ENCODE results near the gene EFCAB11.
"Not testable (repeated sequence)": the region's sequence is repeated elsewhere in the genome, so short reads cannot be mapped to it uniquely, and the experiment has no call there.

Gene EFCAB11

DNA sequence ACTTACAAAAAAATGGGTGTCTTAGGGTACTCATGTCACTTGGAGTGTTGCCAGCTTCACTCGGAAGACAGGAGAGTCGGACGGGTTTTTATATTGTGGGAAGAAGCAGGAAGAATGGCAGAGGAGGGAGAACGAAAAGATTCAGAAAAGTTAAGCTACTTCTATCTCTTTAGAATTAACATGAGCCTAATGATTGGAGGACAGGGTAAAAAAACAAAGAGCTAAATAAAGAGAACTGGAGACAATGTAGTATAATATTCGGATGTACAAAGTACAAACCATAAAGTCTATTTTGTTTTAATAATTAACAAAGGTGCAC, 43.9 kb downstream of the EFCAB11 start:
- DNase-seq = no peak

DNA sequence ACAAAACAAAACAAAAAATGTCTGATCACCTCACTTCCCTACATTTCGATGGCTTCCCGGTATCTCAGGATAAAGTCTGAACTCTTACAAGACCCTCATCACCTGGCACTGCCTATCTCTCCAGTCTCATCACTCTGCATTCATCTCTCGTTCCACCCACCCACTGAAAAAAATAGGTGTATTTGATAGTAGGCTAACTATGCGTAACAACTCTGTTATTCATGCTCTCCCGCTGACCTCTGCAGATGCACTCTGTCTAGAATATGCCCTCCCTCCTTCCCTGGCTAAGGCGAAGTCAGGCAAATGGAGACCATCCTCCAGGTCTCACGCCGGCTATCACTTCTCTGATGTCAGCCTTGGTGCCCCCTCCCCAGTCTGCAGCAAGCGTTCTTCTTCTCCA, 44.9 kb downstream of the EFCAB11 start:
- DNase-seq = no peak

DNA sequence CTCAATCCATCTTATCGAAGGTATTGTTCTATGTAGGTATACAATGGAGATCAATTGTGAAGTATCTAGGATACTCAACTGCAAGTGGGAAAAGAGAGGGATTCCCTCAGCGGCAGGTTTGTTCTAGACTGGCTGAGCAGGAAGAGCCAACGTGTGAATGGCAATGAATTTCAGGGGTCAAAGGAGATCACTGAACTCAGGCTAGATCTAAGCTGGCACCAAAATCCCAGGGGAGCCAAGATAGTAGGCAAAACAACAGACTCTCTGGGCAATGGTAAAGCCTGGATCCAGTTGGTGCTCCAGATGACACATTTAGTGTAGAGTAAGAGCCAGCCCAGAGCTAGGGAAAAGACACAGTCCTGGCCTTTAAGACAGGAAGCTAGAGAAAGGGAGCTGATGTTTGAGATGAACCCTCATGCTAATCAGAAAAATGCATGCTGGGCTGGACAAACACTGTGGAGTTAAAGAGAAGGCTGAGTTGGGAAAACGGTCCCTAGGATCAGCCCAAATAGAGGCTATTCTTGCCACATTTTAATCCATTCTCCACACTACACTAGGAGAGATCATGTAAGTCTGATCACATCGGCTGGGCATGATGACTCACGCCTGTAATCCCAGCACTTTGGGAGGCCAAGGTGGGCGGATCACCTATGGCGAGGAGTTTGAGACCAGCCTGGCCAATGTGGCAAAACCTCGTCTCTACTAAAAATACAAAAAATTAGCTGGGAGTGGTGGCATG, 45.6 kb downstream of the EFCAB11 start:
- no peak for DNase-seq

GRCh38 chr14:89907655-89908054, 46.9 kb downstream of the EFCAB11 start:
- DNase-seq = no peak

- no peak for DNase-seq
These were observed 48.5 kb downstream of the EFCAB11 start for GRCh38 chr14:89906000-89906399.

GRCh38 chr14:89903340-89903952, 51.1 kb downstream of the EFCAB11 start:
- DNase-seq = peak; percentile 24

- no peak for DNase-seq
These were observed 51.6 kb downstream of the EFCAB11 start for GRCh38 chr14:89902881-89903280.

DNA sequence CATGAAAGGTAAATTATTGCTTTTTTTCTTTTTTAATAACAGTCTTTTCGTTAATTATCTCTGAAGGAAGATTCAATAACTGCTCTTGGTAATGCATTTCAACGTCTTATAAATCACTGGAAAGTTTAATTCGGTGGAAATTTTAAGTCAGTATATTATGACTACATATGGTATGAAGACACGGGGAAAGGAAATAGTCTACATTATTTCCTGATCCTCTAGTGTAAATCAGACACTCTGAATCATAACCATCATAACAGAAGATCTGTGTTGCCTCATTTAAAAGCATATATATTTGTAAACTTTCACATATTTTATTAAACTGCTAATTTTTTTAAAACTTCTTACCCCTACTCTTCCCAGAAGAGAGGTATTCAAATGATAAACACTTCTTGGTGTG, 53.7 kb downstream of the EFCAB11 start:
- DNase-seq = no peak

- peak; percentile 55 for DNase-seq
These were observed 54.4 kb downstream of the EFCAB11 start for GRCh38 chr14:89899917-89900663.

- DNase-seq = no peak
These were observed 55.2 kb downstream of the EFCAB11 start for GRCh38 chr14:89899291-89899690.

DNA sequence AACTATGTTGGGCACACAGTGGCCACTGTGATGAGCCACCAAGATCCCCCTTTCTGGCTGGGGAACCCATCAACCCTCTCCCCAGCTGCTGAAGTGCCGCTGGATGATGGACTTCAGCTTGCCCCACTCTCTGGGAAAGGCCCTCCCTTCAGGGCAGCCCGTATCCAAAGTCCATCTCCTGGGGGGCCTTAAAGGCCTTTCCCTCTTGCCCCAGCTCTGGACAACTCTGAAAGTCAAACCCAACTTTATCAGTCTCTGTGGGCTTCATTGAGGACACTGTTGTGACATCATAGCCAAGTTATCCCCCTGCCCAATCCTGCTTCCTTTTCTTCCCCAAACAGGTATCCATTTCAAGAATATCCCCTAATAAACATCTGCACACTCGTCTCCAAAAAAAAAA, 61.1 kb downstream of the EFCAB11 start:
- not testable (repeated sequence) for DNase-seq

- DNase-seq = peak; percentile 33
These were observed 61.6 kb downstream of the EFCAB11 start for GRCh38 chr14:89892953-89893352.

DNA sequence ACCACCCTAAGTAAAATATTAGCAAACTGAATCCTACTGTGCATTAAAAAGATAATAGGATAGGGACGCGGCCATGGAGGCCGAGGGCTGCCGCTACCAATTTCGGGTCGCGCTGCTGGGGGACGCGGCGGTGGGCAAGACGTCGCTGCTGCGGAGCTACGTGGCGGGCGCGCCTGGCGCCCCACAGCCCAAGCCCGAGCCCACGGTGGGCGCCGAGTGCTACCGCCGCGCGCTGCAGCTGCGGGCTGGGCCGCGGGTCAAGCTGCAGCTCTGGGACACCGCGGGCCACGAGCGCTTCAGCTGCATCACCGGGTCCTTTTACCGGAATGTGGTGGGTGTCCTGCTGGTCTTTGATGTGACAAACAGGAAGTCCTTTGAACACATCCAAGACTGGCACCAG, 62.8 kb downstream of the EFCAB11 start:
- DNase-seq = not testable (repeated sequence)

- DNase-seq = no peak
These were observed 63.5 kb downstream of the EFCAB11 start for GRCh38 chr14:89891055-89891454.

DNA sequence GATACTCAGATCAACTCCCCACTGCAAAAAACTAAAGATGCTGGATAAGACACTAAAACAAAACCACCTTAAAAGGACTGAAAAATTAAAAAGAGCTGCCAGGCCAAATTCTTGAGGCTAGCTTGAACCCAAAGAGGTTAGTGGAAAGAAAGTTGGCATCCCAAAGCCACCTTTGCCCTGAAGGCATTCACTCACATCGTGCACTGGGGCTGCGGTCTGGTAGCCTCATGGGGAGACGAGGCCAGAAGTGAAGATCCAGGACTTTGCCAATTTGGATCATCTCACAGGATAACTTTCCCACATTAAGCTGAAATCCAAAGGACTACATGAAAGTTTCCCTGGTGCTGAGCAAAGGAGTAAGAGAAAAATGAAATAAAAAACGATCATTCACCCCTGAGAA, 63.9 kb downstream of the EFCAB11 start:
- DNase-seq = no peak

GRCh38 chr14:89889626-89890025, 64.9 kb downstream of the EFCAB11 start:
- DNase-seq = no peak

- DNase-seq = no peak
These were observed 69.8 kb downstream of the EFCAB11 start for GRCh38 chr14:89884761-89885160.

GRCh38 chr14:89881839-89882238, 72.7 kb downstream of the EFCAB11 start:
- DNase-seq = no peak

- DNase-seq = not testable (repeated sequence)
These were observed 80.4 kb downstream of the EFCAB11 start for GRCh38 chr14:89874091-89874490.

DNA sequence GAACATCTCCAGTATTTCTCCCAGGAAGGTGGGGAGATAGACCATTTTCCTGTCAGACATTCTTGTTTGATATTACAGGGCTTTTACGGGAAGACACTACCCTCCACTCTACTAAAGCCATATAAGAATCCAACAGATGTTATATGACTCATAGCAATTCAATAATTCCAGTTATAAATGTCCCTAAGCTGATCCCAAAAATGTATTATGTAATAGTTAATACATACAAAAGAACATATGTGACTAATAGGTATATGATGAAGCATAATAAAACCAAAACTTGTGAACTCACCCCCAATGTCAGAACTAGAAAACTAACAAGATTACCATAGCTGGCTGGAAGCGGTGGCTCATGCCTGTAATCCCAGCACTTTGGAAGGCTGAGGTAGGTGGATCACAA, 84.2 kb downstream of the EFCAB11 start:
- no peak for DNase-seq

GRCh38 chr14:89869606-89870005, 84.9 kb downstream of the EFCAB11 start:
- no peak for DNase-seq

DNA sequence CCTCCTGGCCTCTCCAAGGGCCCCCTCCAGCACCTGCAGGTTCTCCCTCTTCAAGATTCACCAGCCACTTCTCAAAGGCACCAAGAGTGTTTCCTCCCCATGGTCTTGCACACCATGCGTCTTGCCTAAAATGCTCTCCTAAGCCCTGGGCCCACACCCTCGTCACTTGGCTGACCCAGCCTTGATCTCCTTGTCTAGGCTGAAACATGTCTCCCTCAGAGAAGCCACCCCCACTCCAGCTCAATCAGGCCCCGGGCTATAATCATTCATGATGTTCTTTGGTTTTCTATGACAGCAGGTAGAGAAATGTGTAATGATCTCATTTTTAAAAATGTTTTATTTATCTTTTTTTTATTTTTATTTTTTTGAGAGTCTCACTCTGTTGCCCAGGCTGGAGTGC, 88.1 kb downstream of the EFCAB11 start:
- DNase-seq = no peak

DNA sequence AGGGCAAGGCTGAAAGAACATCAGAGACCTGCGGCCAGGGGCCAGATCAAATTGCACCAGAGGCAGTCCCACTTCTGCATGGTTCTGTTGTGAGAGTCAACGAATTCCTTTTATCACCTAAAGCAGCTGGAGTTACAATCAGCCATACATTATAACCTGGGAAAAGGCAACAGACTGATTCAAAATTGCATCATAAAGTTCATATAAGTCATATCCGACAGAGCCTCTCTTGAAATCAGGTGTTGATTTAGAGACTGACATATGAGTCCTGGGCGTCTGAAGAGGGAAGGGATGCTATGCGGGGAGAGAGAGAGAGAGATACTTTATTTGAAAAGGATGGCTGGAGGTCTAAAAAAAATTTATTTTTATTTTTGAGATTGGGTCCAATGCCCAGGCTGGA, 89.4 kb downstream of the EFCAB11 start:
- no peak for DNase-seq

DNA sequence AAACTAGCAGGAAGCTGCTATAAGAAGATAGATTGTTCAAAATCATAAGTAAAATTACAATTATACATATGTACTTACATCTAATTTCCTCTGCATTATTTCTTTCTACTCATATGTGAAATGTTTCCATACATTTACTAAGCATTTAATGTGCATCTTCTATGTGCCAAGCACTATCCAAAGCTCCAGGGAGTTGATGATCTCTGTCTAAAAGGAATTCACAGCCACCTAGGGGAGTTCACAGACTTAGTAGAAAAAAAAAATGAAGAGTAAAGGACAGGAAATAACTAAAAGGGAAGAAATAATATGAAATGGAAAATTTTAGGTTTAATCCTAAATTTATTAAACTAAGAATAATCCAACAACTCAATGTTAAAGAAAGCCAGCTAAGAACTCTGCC, 91.7 kb downstream of the EFCAB11 start:
- no peak for DNase-seq

All from hematopoietic multipotent progenitor cell treated with erythropoietin and hydrocortisone succinate and interleukin-3 and kit ligand, for 4 days (in vitro differentiated cells).